IMR-90 (cell line): ENCODE data around the gene ISLR2.

ENCODE experiments used
- CHD1 ChIP-seq: IDR thresholded peaks from 2 replicates; pipeline ENCODE4 v1.6.1; 2012; ENCODE audit warnings: low read depth, low read length, improper control_type of control experiment
- CTCF ChIP-seq: conservative IDR thresholded peaks from 2 replicates; pipeline ENCODE4 v1.5.1; 2012; ENCODE audit warnings: mild to moderate bottlenecking, low read depth, low read length, improper control_type of control experiment
- ELK1 ChIP-seq: fragments of 150-350 bp; IDR thresholded peaks from 2 replicates; pipeline ENCODE4 v1.6.1; 2016; ENCODE audit warnings: low read depth, mild to moderate bottlenecking, low read length, moderate library complexity, borderline replicate concordance
- MAFK ChIP-seq: IDR thresholded peaks from 2 replicates; pipeline ENCODE4 v1.6.1; 2012; ENCODE audit warnings: low read depth, low read length, improper control_type of control experiment
- MAZ ChIP-seq: IDR thresholded peaks from 2 replicates; pipeline ENCODE4 v1.6.1; 2012; ENCODE audit warnings: low read depth, mild to moderate bottlenecking, low read length, improper control_type of control experiment, moderate library complexity, borderline replicate concordance
- POLR2A ChIP-seq: IDR thresholded peaks from 2 replicates; pipeline ENCODE4 v1.6.1; 2012; ENCODE audit warnings: mild to moderate bottlenecking, low read depth, low read length
- RCOR1 ChIP-seq: IDR thresholded peaks from 2 replicates; pipeline ENCODE4 v1.6.1; 2012; ENCODE audit warnings: mild to moderate bottlenecking, low read length, improper control_type of control experiment; ENCODE audit not compliant: insufficient replicate concordance
- RFX5 ChIP-seq: IDR thresholded peaks from 2 replicates; pipeline ENCODE4 v1.8.0; 2012; ENCODE audit warnings: low read depth, mild to moderate bottlenecking, low read length, moderate library complexity
- SMC3 ChIP-seq: fragments of 150-350 bp; IDR thresholded peaks from 2 replicates; pipeline ENCODE4 v1.6.1; 2016; ENCODE audit warnings: low read depth, mild to moderate bottlenecking, antibody characterized with exemption, low read length, moderate library complexity
- USF2 ChIP-seq: fragments of 150-350 bp; IDR thresholded peaks from 2 replicates; pipeline ENCODE4 v1.6.1; 2017; ENCODE audit warnings: mild to moderate bottlenecking, antibody characterized with exemption, low read length, low read depth

- no peak for TF ChIP-seq CTCF
- no peak for TF ChIP-seq SMC3
- no peak for TF ChIP-seq RCOR1
- TF ChIP-seq MAZ = no peak
- no peak for TF ChIP-seq POLR2A
- no peak for TF ChIP-seq ELK1
- no peak for TF ChIP-seq CHD1
- TF ChIP-seq RFX5 = no peak
- no peak for TF ChIP-seq USF2
- TF ChIP-seq MAFK = no peak
These were observed 6.6 kb downstream of the ISLR2 start for GRCh38 chr15:74136814-74137536.
